Loucy (cell line): ENCODE data around the gene ULK3.

Experiments
- EZH2phosphoT487 ChIP-seq: fragments of 200-600 bp; IDR thresholded peaks from 2 replicates; pipeline ENCODE4 v1.6.1; 2018; ENCODE audit warnings: antibody characterized with exemption, mild to moderate bottlenecking, moderate library complexity, borderline replicate concordance
- TF ChIP-seq, protein P1 (sequence below): fragments of 200-600 bp; sonication (generic); conservative IDR thresholded peaks from 2 replicates; pipeline ENCODE4 v1.5.1; 2014; ENCODE audit warnings: mild to moderate bottlenecking, antibody characterized with exemption, low read length

DNA sequence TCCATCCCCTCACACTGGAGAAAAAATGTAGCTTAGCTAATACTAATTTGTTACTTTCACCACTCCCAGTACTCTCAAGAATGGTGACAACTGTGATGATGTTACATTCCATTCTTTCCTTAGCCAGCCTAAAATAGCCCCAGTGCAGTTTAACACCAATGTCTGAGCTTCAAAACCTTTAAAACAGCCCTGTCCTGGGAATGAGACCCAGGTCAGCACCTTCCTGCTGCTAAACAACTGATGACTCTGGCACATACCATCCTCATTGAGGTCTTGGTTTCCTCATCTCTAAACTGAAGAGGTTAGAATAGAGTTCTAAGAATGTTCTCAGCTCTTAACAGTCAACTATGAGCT, 26.4 kb upstream of the ULK3 start:
- TF ChIP-seq, protein P1, sequence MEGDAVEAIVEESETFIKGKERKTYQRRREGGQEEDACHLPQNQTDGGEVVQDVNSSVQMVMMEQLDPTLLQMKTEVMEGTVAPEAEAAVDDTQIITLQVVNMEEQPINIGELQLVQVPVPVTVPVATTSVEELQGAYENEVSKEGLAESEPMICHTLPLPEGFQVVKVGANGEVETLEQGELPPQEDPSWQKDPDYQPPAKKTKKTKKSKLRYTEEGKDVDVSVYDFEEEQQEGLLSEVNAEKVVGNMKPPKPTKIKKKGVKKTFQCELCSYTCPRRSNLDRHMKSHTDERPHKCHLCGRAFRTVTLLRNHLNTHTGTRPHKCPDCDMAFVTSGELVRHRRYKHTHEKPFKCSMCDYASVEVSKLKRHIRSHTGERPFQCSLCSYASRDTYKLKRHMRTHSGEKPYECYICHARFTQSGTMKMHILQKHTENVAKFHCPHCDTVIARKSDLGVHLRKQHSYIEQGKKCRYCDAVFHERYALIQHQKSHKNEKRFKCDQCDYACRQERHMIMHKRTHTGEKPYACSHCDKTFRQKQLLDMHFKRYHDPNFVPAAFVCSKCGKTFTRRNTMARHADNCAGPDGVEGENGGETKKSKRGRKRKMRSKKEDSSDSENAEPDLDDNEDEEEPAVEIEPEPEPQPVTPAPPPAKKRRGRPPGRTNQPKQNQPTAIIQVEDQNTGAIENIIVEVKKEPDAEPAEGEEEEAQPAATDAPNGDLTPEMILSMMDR = no peak
- TF ChIP-seq EZH2phosphoT487 = no peak
